GM23338 (cell line): ENCODE measurements around the gene GRIK4. TPM values are rescaled to one million over a fixed set of nuclear protein-coding genes. Genes with fewer than 3 reads are reported as not detected.

ENCODE experiments used
- ATAC-seq: fragments of 200-7000 bp; cut with Tn5 transposase; 3 replicates; pipeline ENCODE4 v1.9.1; 2020
- DNase-seq: peaks from one replicate; pipeline ENCODE4 v3.0.0-alpha.2; 2015; ENCODE audit warnings: low spot score
- H2AFZ ChIP-seq: fragments of 200-600 bp; sonication (generic); 2 replicates; pipeline ENCODE4 v1.8.0; 2016; ENCODE audit warnings: antibody characterized with exemption, mild to moderate bottlenecking, moderate library complexity
- H3F3A ChIP-seq: fragments of 200-600 bp; sonication (generic); replicated peaks from 2 replicates; pipeline ENCODE4 v1.8.0; 2017; ENCODE audit warnings: antibody characterized with exemption, mixed run types, low read depth
- H3K27ac ChIP-seq: fragments of 200-600 bp; sonication (generic); 2 replicates; pipeline ENCODE4 v1.6.1; 2016; ENCODE audit warnings: low read depth
- H3K27me3 ChIP-seq: fragments of 200-600 bp; sonication (generic); 2 replicates; pipeline ENCODE4 v1.8.0; 2016; ENCODE audit warnings: mild to moderate bottlenecking, mixed run types, moderate library complexity; ENCODE audit not compliant: insufficient read depth
- H3K36me3 ChIP-seq: fragments of 200-600 bp; sonication (generic); 2 replicates; pipeline ENCODE4 v1.8.0; 2016; ENCODE audit warnings: mild to moderate bottlenecking; ENCODE audit not compliant: insufficient read depth
- H3K4me1 ChIP-seq: fragments of 200-600 bp; sonication (generic); 2 replicates; pipeline ENCODE4 v1.8.0; 2016; ENCODE audit warnings: mild to moderate bottlenecking, moderate library complexity; ENCODE audit not compliant: insufficient read depth
- H3K4me2 ChIP-seq: fragments of 200-600 bp; sonication (generic); 2 replicates; pipeline ENCODE4 v1.7.1; 2017; ENCODE audit warnings: mixed run types
- H3K4me3 ChIP-seq: fragments of 200-600 bp; sonication (generic); 2 replicates; pipeline ENCODE4 v1.6.1; 2016; ENCODE audit warnings: mixed run types
- H3K79me2 ChIP-seq: fragments of 200-600 bp; sonication (generic); replicated peaks from 2 replicates; pipeline ENCODE4 v1.8.0; 2017; ENCODE audit warnings: mild to moderate bottlenecking; ENCODE audit not compliant: insufficient read depth
- H3K9me2 ChIP-seq: fragments of 200-600 bp; sonication (generic); 2 replicates; pipeline ENCODE4 v1.8.0; 2017; ENCODE audit not compliant: insufficient read depth
- H4K20me1 ChIP-seq: fragments of 200-600 bp; sonication (generic); replicated peaks from 2 replicates; pipeline ENCODE4 v1.8.0; 2017; ENCODE audit warnings: mild to moderate bottlenecking; ENCODE audit not compliant: insufficient read depth
- H3K27ac Mint-ChIP-seq: 2 replicates; pipeline ENCODE4 v1.8.0; 2020; ENCODE audit warnings: inconsistent platforms, mild to moderate bottlenecking, moderate library complexity, mixed read lengths
- H3K27me3 Mint-ChIP-seq: 3 replicates; pipeline ENCODE4 v1.8.0; 2022; ENCODE audit warnings: low read depth, mild to moderate bottlenecking, moderate library complexity, mixed read lengths, inconsistent platforms; ENCODE audit not compliant: insufficient read depth, poor library complexity
- H3K36me3 Mint-ChIP-seq: 3 replicates; pipeline ENCODE4 v1.8.0; 2021; ENCODE audit warnings: low read depth, mild to moderate bottlenecking, inconsistent platforms, moderate library complexity, mixed read lengths
- H3K4me1 Mint-ChIP-seq: 3 replicates; pipeline ENCODE4 v1.8.0; 2020; ENCODE audit warnings: mild to moderate bottlenecking, inconsistent platforms, mixed read lengths
- H3K4me3 Mint-ChIP-seq: 3 replicates; pipeline ENCODE4 v1.8.0; 2021; ENCODE audit warnings: moderate library complexity, mild to moderate bottlenecking, inconsistent platforms, mixed read lengths
- H3K9me3 Mint-ChIP-seq: 3 replicates; pipeline ENCODE4 v1.8.0; 2020; ENCODE audit warnings: moderate library complexity, mild to moderate bottlenecking, inconsistent platforms, mixed read lengths
- CREB1 ChIP-seq: fragments of 250-450 bp; sonication (Bioruptor Pico); IDR thresholded peaks from 2 replicates; pipeline ENCODE4 v1.5.0; 2020; ENCODE audit warnings: low read depth, mild to moderate bottlenecking, moderate library complexity
- CTCF ChIP-seq, 2 experiments: fragments of 200-600 bp in 1 of 2; sonication (generic) in 1 of 2; conservative IDR thresholded peaks; 2 replicates each; pipeline versions ENCODE4 v1.5.1 to v1.6.1; 2016 to 2017; ENCODE audit warnings: antibody characterized with exemption in 2 of 2, low read depth in 2 of 2, mild to moderate bottlenecking in 2 of 2, moderate library complexity in 1 of 2
- EZH2 ChIP-seq: fragments of 200-600 bp; sonication (generic); IDR thresholded peaks from one replicate; pipeline ENCODE4 v1.8.0; 2017; ENCODE audit warnings: antibody characterized with exemption, mild to moderate bottlenecking, low read depth; ENCODE audit not compliant: unreplicated experiment
- EZH2phosphoT487 ChIP-seq: fragments of 200-600 bp; sonication (generic); IDR thresholded peaks from one replicate; pipeline ENCODE4 v1.8.1; 2018; ENCODE audit warnings: antibody characterized with exemption; ENCODE audit not compliant: unreplicated experiment
- JUNB ChIP-seq: IDR thresholded peaks from one replicate; pipeline ENCODE4 v1.6.1; 2016; ENCODE audit warnings: antibody characterized with exemption; ENCODE audit not compliant: unreplicated experiment
- STAT1 ChIP-seq: IDR thresholded peaks from one replicate; pipeline ENCODE4 v1.6.1; 2016; ENCODE audit warnings: antibody characterized with exemption; ENCODE audit not compliant: unreplicated experiment
- ZNF114 ChIP-seq: fragments of 250-450 bp; sonication (Bioruptor Pico); IDR thresholded peaks from 2 replicates; pipeline ENCODE4 v1.5.0; 2020; ENCODE audit warnings: mild to moderate bottlenecking, moderate library complexity
- ZNF462 ChIP-seq: fragments of 250-450 bp; sonication (Bioruptor Pico); IDR thresholded peaks from 2 replicates; pipeline ENCODE4 v1.5.0; 2020; ENCODE audit warnings: mild to moderate bottlenecking, moderate library complexity
- polyA plus RNA-seq: library from polyadenylated mRNA; unstranded; fragments of >200 nt; fragmentation: Nextera tagmentation; extraction: Ambion mirVana; gene quantifications from 2 replicates; pipeline ENCODE4 v1.2.1, GENCODE V29; 2016
- total RNA-seq: library from RNA; depleted of rRNA; stranded (reverse); fragments of >200 nt; shearing (Covaris generic); gene quantifications from 2 replicates; pipeline ENCODE4 v1.2.3, GENCODE V29; 2014
- TF ChIP-seq, protein P1 (sequence below): IDR thresholded peaks from one replicate; pipeline ENCODE4 v1.6.1; 2018; ENCODE audit warnings: antibody characterized with exemption; ENCODE audit not compliant: unreplicated experiment

Gene GRIK4
- total and polyA plus RNA-seq, 2 experiments from 2014 or later: 0.63 to 2.2 TPM

GRCh38 chr11:120869097-120869496 is 357.5 kb downstream of the GRIK4 start (continued):
- TF ChIP-seq ZNF114 (CRISPR knock-in tag) (no peak), STAT1 (no peak), JUNB (no peak)
- TF ChIP-seq, protein P1, sequence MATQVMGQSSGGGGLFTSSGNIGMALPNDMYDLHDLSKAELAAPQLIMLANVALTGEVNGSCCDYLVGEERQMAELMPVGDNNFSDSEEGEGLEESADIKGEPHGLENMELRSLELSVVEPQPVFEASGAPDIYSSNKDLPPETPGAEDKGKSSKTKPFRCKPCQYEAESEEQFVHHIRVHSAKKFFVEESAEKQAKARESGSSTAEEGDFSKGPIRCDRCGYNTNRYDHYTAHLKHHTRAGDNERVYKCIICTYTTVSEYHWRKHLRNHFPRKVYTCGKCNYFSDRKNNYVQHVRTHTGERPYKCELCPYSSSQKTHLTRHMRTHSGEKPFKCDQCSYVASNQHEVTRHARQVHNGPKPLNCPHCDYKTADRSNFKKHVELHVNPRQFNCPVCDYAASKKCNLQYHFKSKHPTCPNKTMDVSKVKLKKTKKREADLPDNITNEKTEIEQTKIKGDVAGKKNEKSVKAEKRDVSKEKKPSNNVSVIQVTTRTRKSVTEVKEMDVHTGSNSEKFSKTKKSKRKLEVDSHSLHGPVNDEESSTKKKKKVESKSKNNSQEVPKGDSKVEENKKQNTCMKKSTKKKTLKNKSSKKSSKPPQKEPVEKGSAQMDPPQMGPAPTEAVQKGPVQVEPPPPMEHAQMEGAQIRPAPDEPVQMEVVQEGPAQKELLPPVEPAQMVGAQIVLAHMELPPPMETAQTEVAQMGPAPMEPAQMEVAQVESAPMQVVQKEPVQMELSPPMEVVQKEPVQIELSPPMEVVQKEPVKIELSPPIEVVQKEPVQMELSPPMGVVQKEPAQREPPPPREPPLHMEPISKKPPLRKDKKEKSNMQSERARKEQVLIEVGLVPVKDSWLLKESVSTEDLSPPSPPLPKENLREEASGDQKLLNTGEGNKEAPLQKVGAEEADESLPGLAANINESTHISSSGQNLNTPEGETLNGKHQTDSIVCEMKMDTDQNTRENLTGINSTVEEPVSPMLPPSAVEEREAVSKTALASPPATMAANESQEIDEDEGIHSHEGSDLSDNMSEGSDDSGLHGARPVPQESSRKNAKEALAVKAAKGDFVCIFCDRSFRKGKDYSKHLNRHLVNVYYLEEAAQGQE: no peak

DNA sequence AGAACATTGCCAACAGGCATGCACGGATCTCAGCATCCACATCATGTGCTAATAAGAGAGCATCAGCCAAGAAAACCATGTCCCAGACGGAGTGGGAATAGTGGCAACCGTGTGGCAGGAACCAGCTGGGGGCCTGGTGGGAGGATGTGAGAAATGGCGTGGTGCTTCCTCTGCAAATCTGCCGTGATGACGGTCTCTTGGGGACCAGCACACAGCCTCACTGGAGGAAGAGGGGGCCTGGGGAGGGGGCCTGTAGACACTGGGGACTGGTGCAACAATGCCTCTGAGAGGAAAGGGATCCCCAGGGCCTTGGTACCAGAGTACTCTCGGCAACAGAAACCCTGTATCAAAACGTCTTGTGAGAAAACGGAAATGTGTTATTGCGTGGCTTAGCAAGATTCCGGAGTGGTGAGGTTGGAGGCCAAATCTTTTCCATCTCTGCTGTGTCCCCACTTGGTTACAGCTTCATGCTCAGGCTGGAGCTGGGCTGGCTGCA is 358.0 kb downstream of the GRIK4 start:
- Histone ChIP-seq H3K4me1 (peaks cover 5% of the 10 kb centered on the region), H3F3A (no peaks in the 10 kb centered on the region), H4K20me1 (no peaks in the 10 kb centered on the region), H2AFZ (no peak overlapping the region), H3K4me2 (no peak overlapping the region), H3K27ac (no peak overlapping the region), H3K36me3 (no peaks in the 10 kb centered on the region), H3K9me2 (peaks cover 6% of the 10 kb centered on the region; the same call in 1 of the 2 replicates), H3K79me2 (no peaks in the 10 kb centered on the region), H3K4me3 (no peak overlapping the region), H3K27me3 (no peaks in the 10 kb centered on the region)
- Mint-ChIP-seq H3K27ac (no peak overlapping the region), H3K27me3 (peaks cover 15% of the 10 kb centered on the region), H3K36me3 (no peaks in the 10 kb centered on the region; the same call in 2 of the 3 replicates), H3K4me3 (no peak overlapping the region), H3K9me3 (no peaks in the 10 kb centered on the region), H3K4me1 (peaks cover 20% of the 10 kb centered on the region)
- DNase-seq: no peak
- ATAC-seq: no peak
- TF ChIP-seq CREB1: no peak
- TF ChIP-seq EZH2: no peak
- no peak for TF ChIP-seq CTCF (conservative IDR thresholded peaks at IDR 0.05; ENCODE audit: low read depth in 2 of 2)
- no peak for TF ChIP-seq STAT1
- TF ChIP-seq ZNF462 (CRISPR knock-in tag): no peak
- TF ChIP-seq, protein P1: no peak
- no peak for TF ChIP-seq EZH2phosphoT487
